C4-2B (cell line): ENCODE data around the gene ANKIB1.

Experiments used
- CTCF ChIP-seq: fragments of 450-650 bp; conservative IDR thresholded peaks from 2 replicates; pipeline ENCODE4 v1.5.1; 2017; ENCODE audit warnings: mild to moderate bottlenecking
- ZFX ChIP-seq: fragments of 450-650 bp; IDR thresholded peaks from 2 replicates; pipeline ENCODE4 v1.6.1; 2017

GRCh38 chr7:92432299-92432946 lies 186.6 kb downstream of the ANKIB1 start:
- no peak for TF ChIP-seq CTCF
- TF ChIP-seq ZFX, result no peak
